Lower lobe of right lung (tissue), 2 donors: ENCODE results near the gene TBC1D14. TPM values are rescaled to one million over a fixed set of nuclear protein-coding genes. Genes with fewer than 3 reads are reported as not detected.

ENCODE experiments used
- ATAC-seq, 2 donors: fragments of 200-7000 bp; cut with Tn5 transposase; one replicate each; pipeline ENCODE4 v1.9.1; 2020 to 2022; ENCODE audit warnings: mild to moderate bottlenecking in 2 of 2, moderate library complexity in 2 of 2
- DNase-seq: peaks from one replicate; pipeline ENCODE4 v3.0.0-alpha.2; 2020
- H3K27ac ChIP-seq: fragments of 200-600 bp; one replicate; pipeline ENCODE4 v1.8.0; 2022
- H3K27me3 ChIP-seq: fragments of 200-600 bp; one replicate; pipeline ENCODE4 v1.8.0; 2022; ENCODE audit warnings: low read depth
- H3K36me3 ChIP-seq: fragments of 200-600 bp; one replicate; pipeline ENCODE4 v1.8.0; 2022; ENCODE audit warnings: mild to moderate bottlenecking
- H3K4me1 ChIP-seq: fragments of 200-600 bp; one replicate; pipeline ENCODE4 v1.8.0; 2022
- H3K4me3 ChIP-seq: fragments of 200-600 bp; one replicate; pipeline ENCODE4 v1.8.0; 2022; ENCODE audit warnings: mild to moderate bottlenecking
- H3K9me3 ChIP-seq: fragments of 200-600 bp; one replicate; pipeline ENCODE4 v1.8.0; 2022
- intact Hi-C: fragments of 100-400 bp; cut with DNase I; formaldehyde crosslinking; loops from one replicate; pipeline ENCODE4 v1.11.0; 2022
- total RNA-seq: library from RNA; stranded (reverse); fragmentation: NEBNext Ultra II Directional; extraction: Animal tissue kit (Norgen Biotek cat#: 25700); gene quantifications from one replicate; pipeline ENCODE4 v1.2.1, GENCODE V29; 2021
- TF ChIP-seq, protein P1 (sequence below): fragments of 200-600 bp; IDR thresholded peaks from one replicate; pipeline ENCODE4 v1.8.0; 2022; ENCODE audit warnings: antibody characterized with exemption, mild to moderate bottlenecking
- donor health status: DM: no; HTN: yes; CAD: no; lungs with severe emphysema.

The TBC1D14 gene
- total RNA-seq, 1 donor from 2014 or later: 60.7 TPM

DNA sequence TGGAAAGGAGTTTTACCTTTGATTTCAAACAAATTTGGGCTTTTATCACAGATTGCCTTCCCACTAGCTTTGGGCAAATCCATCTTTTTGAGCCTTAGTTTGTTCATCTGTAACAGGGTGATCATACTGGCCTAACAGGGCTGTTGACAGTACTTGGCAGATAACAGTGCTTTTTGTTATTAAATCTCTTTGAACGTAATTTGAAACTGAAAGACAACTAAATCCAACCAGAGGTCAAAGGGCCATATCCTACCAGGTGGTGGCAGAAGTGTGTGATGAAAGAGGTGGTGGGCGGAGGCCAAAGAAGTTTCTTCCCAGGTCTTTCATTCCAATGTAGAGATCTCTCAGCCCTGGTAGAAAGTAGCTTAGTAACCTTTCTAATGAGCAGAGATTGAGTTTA, 98.3 kb downstream of the TBC1D14 start:
- no peak overlapping the region for H3K27ac ChIP-seq
- ATAC-seq (no peak), DNase-seq (no peak)
- TF ChIP-seq, protein P1, sequence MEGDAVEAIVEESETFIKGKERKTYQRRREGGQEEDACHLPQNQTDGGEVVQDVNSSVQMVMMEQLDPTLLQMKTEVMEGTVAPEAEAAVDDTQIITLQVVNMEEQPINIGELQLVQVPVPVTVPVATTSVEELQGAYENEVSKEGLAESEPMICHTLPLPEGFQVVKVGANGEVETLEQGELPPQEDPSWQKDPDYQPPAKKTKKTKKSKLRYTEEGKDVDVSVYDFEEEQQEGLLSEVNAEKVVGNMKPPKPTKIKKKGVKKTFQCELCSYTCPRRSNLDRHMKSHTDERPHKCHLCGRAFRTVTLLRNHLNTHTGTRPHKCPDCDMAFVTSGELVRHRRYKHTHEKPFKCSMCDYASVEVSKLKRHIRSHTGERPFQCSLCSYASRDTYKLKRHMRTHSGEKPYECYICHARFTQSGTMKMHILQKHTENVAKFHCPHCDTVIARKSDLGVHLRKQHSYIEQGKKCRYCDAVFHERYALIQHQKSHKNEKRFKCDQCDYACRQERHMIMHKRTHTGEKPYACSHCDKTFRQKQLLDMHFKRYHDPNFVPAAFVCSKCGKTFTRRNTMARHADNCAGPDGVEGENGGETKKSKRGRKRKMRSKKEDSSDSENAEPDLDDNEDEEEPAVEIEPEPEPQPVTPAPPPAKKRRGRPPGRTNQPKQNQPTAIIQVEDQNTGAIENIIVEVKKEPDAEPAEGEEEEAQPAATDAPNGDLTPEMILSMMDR: no peak
- peaks cover 97% of the 10 kb centered on the region for H3K36me3 ChIP-seq
- H3K4me1 ChIP-seq: no peaks in the 10 kb centered on the region
- intact Hi-C loops: no loop called here
- H3K9me3 ChIP-seq: no peaks in the 10 kb centered on the region
- H3K4me3 ChIP-seq: no peak overlapping the region
- H3K27me3 ChIP-seq: no peaks in the 10 kb centered on the region

DNA sequence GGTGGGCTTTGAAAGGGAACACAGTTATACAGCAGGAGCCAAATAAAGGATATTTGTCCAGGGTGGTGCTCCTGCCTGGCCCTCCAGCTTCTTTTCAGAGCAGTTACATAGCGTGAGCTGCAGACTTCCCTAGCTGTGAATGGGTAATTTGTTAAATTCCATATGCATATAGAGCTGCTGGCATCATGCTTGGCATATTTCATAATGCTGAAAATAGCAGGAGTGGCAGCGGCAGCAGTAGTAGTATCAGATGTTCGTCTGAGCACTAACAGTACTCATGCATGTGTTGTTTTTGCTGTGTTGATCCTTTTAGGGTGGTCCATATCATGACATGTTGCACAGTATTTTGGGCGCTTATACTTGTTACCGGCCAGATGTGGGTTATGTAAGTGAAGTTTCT, 99.9 kb downstream of the TBC1D14 start:
- DNase-seq (no peak), ATAC-seq (no peak)
- Histone ChIP-seq H3K27ac (no peak overlapping the region), H3K4me3 (no peak overlapping the region), H3K9me3 (no peaks in the 10 kb centered on the region), H3K27me3 (no peaks in the 10 kb centered on the region), H3K4me1 (no peaks in the 10 kb centered on the region), H3K36me3 (peaks cover 95% of the 10 kb centered on the region)
- TF ChIP-seq, protein P1: no peak
- intact Hi-C loops: no loop called here

DNA sequence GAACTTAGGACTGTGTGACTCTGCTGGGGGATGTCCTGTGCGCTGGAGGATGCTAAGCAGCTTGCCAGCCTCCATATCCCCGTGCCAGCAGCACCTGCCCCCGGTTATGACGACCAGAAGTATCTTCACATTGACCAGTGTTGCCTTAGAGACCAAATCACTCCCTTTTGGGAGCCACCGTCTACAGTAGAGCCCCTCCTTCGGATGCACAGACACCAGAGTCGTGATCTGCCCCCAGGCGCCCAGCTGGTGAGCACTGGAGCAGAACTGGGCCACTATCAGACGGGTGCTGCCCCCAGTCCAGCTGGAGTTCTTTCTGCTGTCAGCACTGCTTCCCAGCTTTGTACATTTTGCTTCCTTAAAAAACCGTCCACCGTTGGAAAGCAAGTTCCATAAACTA, 103.5 kb downstream of the TBC1D14 start:
- Histone ChIP-seq H3K27ac (no peak overlapping the region), H3K9me3 (no peaks in the 10 kb centered on the region), H3K27me3 (no peaks in the 10 kb centered on the region), H3K4me1 (no peaks in the 10 kb centered on the region), H3K36me3 (peaks cover 98% of the 10 kb centered on the region), H3K4me3 (no peak overlapping the region)
- no peak for DNase-seq
- no peak for ATAC-seq
- TF ChIP-seq, protein P1: no peak
- intact Hi-C loops: no loop called here

DNA sequence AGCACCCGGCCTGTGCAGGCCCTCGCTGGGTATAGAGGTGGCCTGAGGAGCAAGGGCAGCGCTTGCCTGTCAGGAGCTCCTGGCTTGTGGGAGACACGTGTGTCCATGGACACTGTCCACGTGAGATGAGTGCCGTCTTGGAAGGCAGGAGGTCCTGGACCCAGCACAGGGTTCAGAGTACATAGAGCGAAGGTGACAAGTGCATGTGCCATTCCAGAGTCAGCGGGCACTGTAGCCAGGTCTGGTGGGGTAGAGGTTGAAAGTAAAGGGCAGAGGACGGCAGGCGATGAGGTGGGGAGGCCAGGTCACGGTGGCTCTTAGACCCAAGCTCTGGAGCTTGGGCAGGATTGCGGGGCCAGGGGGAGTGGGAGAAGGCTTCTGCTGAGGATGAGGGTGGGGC, 105.2 kb downstream of the TBC1D14 start:
- intact Hi-C loops: no loop called here
- ATAC-seq: no peak
- no peak overlapping the region for H3K4me3 ChIP-seq
- no peaks in the 10 kb centered on the region for H3K27me3 ChIP-seq
- H3K4me1 ChIP-seq: no peaks in the 10 kb centered on the region
- DNase-seq: no peak
- H3K36me3 ChIP-seq: peaks cover 94% of the 10 kb centered on the region
- no peaks in the 10 kb centered on the region for H3K9me3 ChIP-seq
- TF ChIP-seq, protein P1: no peak
- no peak overlapping the region for H3K27ac ChIP-seq

DNA sequence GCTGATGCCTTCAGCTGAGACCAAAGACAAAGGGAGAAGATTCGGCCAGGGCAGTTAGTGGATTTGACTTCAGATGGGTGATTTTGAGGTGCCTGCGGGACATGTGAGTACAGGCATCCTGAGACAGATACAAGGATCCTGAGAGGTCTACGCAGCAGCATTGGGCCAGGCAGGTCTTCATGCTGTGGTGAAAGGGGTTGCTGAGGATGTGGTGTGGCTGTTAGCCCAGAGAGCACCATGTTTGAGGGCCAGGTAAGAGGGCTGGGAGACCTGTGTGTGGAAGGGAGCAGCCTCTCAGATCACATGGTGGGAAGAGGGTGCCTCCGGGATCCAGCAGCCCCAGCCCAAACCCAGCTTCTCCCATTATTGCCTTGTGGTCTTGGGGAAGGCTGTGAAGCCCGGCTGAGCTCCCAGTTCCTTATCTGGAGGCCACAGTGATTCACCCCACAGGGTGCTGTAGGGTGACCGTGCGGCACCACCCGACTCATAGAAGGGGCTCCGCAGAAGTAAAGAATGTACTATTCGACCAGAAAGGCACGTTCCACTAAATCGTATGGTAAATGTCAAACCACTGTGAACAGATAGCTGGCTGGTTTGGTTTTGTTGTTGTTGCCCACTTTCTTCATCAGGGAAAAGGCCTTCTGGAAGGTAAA, 105.9 kb downstream of the TBC1D14 start:
- H3K27me3 ChIP-seq: no peaks in the 10 kb centered on the region
- intact Hi-C loops: no loop called here
- no peaks in the 10 kb centered on the region for H3K9me3 ChIP-seq
- no peaks in the 10 kb centered on the region for H3K4me1 ChIP-seq
- ATAC-seq (no peak), DNase-seq (no peak)
- H3K4me3 ChIP-seq: no peak overlapping the region
- peaks cover 93% of the 10 kb centered on the region for H3K36me3 ChIP-seq
- TF ChIP-seq, protein P1: no peak
- no peak overlapping the region for H3K27ac ChIP-seq

DNA sequence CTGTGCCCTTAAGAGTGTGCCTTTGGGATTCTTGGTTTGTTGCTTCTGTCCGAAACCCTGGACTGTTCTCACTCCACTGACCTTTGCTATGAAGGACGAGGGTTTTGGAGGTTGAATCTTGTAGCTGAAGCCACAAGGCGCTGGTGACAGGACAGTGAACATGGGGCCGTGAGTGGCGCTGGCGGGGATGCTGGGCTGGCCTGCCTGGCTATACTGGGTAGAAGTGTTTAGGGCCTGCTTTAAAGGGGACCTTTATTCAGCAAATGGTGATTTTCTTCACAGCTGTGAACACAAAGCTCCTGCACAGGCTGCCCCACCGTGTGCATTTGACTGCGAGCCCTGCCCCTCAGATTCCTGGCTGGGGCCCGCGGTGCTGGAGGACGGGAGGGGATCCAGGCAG, 106.5 kb downstream of the TBC1D14 start:
- H3K36me3 ChIP-seq: peaks cover 93% of the 10 kb centered on the region

More for the DNA sequence above, 106.5 kb downstream of the TBC1D14 start:
- Histone ChIP-seq H3K4me1 (no peaks in the 10 kb centered on the region), H3K27ac (no peak overlapping the region), H3K9me3 (no peaks in the 10 kb centered on the region), H3K4me3 (no peak overlapping the region), H3K27me3 (no peaks in the 10 kb centered on the region)
- no peak for ATAC-seq
- intact Hi-C loops: no loop called here
- no peak for DNase-seq
- TF ChIP-seq, protein P1: no peak
